BJ (cell line): ENCODE results near the gene POLD2. TPM values are rescaled to one million over a fixed set of nuclear protein-coding genes. Genes with fewer than 3 reads are reported as not detected.

ENCODE experiments used
- CTCF ChIA-PET: fragments of 350-600 bp; formaldehyde crosslinking; extraction: SDS; loops from one replicate; lab custom pipeline; 2021; ENCODE audit warnings: antibody characterized with exemption, inconsistent platforms; lab: Yijun Ruan, JAX
- POLR2A ChIA-PET: fragments of 300-600 bp; sonication (Branson Sonifier 250); formaldehyde crosslinking; extraction: SDS; loops from one replicate; lab custom pipeline; 2021; ENCODE audit warnings: antibody characterized with exemption; lab: Charles Lee
- DNase-seq: peaks from one replicate; pipeline ENCODE4 v3.0.0-alpha.2; 2011; ENCODE audit warnings: low read depth
- H3K27me3 ChIP-seq: 2 replicates; pipeline ENCODE4 v1.6.0; 2011; ENCODE audit warnings: low read length; ENCODE audit not compliant: control insufficient read depth, insufficient read depth
- H3K36me3 ChIP-seq: 2 replicates; pipeline ENCODE4 v1.5.1; 2011; ENCODE audit warnings: low read length; ENCODE audit not compliant: control insufficient read depth, insufficient read depth
- H3K4me3 ChIP-seq: 2 replicates; pipeline ENCODE4 v1.5.1; 2011; ENCODE audit warnings: low read depth, mild to moderate bottlenecking, control low read depth, low read length
- polyA plus RNA-seq: library from polyadenylated mRNA; depleted of rRNA; stranded (reverse); fragments of >200 nt; gene quantifications from 2 replicates; pipeline ENCODE4 v1.2.3, GENCODE V29; 2011
- TF ChIP-seq, protein P1 (sequence below): IDR thresholded peaks from 2 replicates; pipeline ENCODE4 v1.5.1; 2011; ENCODE audit warnings: low read depth, mild to moderate bottlenecking, control low read depth, inconsistent platforms, low read length, moderate library complexity; ENCODE audit not compliant: insufficient read depth

The POLD2 gene
- polyA plus RNA-seq, 1 experiment: 87.2 TPM

DNA sequence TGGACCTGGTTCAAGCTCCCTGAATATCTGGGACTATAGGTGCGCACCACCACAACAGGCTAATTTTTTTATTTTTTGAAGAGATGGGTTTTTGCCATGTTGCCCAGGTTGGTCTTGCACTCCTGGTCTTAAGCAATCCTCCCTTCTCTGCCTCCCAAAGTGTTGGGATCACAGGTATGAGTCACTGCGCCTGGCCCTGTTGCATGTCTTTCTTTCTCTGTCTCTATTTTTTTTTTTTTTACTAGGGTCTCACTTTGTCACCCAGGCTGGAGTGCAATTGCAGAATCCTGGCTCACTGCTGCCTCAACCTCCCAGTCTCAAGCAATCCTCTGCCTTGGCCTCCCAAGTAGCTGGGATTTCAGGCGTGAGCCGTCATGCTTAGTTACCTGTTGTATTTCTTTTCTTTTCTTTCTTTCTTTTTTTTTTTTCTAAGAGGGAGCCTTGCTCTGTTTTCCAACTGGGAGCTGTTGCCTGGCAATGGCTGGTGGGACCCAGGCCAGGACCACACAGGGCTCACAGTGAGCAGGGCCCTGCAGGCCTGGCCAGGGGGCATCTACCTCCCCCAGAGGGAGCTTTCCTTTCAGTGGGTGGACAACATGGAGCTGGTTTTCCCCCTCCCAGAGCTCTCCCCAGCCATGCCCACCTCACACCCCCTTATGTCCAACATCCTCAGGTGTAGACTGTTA lies 11.7 kb upstream of the POLD2 start:
- Histone ChIP-seq H3K36me3 (no peaks in the 10 kb centered on the region), H3K27me3 (0 out of 2 replicates have a peak, but pooled peaks cover 2% of the 10 kb centered on the region), H3K4me3 (no peak overlapping the region)
- ChIA-PET CTCF (interaction anchor here (0.7 to 1.2 kb wide), 2 partner anchors 62 to 63 kb away, joined by 3 read pairs; no protein-coding TSS in a partner anchor), POLR2A (no interaction called here)
- TF ChIP-seq, protein P1, sequence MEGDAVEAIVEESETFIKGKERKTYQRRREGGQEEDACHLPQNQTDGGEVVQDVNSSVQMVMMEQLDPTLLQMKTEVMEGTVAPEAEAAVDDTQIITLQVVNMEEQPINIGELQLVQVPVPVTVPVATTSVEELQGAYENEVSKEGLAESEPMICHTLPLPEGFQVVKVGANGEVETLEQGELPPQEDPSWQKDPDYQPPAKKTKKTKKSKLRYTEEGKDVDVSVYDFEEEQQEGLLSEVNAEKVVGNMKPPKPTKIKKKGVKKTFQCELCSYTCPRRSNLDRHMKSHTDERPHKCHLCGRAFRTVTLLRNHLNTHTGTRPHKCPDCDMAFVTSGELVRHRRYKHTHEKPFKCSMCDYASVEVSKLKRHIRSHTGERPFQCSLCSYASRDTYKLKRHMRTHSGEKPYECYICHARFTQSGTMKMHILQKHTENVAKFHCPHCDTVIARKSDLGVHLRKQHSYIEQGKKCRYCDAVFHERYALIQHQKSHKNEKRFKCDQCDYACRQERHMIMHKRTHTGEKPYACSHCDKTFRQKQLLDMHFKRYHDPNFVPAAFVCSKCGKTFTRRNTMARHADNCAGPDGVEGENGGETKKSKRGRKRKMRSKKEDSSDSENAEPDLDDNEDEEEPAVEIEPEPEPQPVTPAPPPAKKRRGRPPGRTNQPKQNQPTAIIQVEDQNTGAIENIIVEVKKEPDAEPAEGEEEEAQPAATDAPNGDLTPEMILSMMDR: no peak
- no peak for DNase-seq

DNA sequence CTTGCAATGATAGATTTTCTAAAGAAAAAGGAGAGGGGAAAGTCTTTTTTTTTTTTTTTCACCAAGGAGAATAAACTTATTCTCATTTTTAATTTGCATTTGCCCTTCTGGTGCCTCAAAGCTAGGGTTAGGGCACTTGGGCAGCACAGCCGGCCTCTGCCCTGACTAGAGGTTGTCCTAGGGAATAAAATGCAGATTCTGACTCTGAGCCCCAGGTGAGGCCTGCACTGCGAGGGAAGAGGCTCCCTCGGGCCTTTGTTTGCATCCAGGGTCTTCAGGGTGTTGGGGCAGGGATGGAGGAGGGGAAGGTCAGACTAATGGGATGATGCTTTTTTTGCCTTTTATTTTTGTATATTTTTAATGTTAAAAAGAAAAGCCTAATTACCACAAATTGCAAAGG lies 9.9 kb upstream of the POLD2 start:
- Histone ChIP-seq H3K4me3 (no peak overlapping the region), H3K36me3 (no peaks in the 10 kb centered on the region), H3K27me3 (0 out of 2 replicates have a peak, but pooled peaks cover 2% of the 10 kb centered on the region)
- CTCF ChIA-PET: no interaction called here
- DNase-seq: no peak
- TF ChIP-seq, protein P1: no peak
- POLR2A ChIA-PET: interaction anchor here (0.7 kb wide), 1 partner anchor 58 kb away, joined by 5 read pairs; no protein-coding TSS in a partner anchor

DNA sequence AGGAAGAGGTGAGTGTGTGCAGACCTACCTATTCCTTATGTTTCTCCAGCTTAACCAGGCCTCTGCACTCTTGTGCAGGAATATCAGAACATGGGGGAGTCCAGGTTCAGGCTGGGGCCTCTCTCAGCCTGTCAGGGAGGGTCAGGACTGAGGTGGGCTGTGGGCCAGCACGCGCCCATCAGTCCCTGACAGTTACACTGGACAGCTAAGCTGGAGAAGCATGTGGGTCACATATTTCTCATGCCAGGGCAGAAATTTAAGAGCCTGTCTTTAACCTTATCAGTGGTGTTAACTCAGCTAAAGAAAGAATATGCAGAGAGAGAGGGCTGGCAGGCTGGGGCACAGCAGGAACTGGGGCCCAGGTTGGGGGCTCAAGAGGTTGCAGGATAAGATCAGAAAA lies 8.7 kb upstream of the POLD2 start:
- POLR2A ChIA-PET: interaction anchor here (0.5 kb wide), 1 partner anchor 42 kb away, joined by 20 read pairs; no protein-coding TSS in a partner anchor
- Histone ChIP-seq H3K4me3 (no peak overlapping the region), H3K27me3 (no peaks in the 10 kb centered on the region), H3K36me3 (no peaks in the 10 kb centered on the region)
- CTCF ChIA-PET: interaction anchor here (1.3 to 2.2 kb wide), 4 partner anchors 9 to 63 kb away, joined by 5 to 27 read pairs (median 8); partner anchors contain the start of gene POLD2
- TF ChIP-seq, protein P1: no peak
- DNase-seq: no peak

DNA sequence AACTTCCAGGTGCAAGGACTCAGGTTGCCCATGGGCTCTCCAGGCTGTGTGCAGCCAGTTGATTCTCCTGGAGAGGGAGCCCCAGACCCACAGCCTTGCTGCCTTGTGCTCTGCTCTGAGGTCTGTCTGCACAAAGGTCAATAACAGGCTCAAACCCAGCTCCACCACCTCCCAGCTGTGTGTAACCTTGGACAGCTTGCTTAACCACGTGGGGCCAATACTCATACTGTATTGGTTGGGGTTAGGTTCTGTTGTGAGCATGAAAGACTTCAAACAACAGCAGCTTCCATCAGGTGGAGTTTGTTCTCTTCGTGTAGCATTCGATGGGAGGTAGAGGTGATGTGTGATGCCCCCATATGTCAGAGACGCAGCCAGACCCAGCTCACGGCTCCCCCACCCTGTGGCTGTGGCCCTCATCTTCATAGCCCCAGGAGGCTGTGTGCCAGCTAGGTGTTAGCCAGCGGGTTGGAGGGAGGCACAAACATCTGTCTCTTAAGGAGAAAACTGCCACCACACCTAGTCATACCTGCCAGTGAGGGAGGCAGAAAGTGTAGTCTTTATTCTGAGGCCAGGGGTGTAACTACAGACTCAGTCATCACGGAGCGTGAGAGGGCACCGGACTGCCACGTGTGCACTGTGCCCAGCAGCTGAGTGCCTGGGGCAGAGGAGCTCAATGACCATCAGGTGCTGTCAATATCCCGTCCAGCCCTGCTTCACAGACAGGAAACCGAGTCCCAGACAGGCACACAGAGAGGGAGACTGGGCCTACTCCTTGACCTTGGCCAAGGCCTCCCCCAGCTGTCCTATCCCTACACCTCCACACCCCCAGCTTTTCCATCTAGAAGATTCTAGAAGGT lies 8.1 kb upstream of the POLD2 start:
- CTCF ChIA-PET: interaction anchor here (0.7 to 2.2 kb wide), 11 partner anchors 9 to 69 kb away, joined by 3 to 27 read pairs (median 5); partner anchors contain the start of genes POLD2 and YKT6
- POLR2A ChIA-PET: interaction anchor here (0.5 kb wide), 1 partner anchor 42 kb away, joined by 20 read pairs; no protein-coding TSS in a partner anchor
- H3K4me3 ChIP-seq: no peak overlapping the region

More for the DNA sequence above, 8.1 kb upstream of the POLD2 start:
- H3K36me3 ChIP-seq: no peaks in the 10 kb centered on the region
- H3K27me3 ChIP-seq: no peaks in the 10 kb centered on the region
- TF ChIP-seq, protein P1: no peak
- DNase-seq: no peak
